Natural killer cell (primary cell): ENCODE results near the gene BIRC3. TPM values are rescaled to one million over a fixed set of nuclear protein-coding genes. Genes with fewer than 3 reads are reported as not detected.

ENCODE experiments used
- ATAC-seq, 3 donors: fragments of 150-1000 bp in 2 of 3; fragments of 200-7000 bp in 1 of 3; cut with Tn5 transposase; 1 replicate in 1 of 3; 2 replicates in 2 of 3; pipeline ENCODE4 v1.10.0; 2021; ENCODE audit warnings: mild to moderate bottlenecking in 2 of 3, moderate library complexity in 2 of 3
- DNase-seq, 2 donors: peaks; one replicate each; pipeline versions ENCODE4 v3.0.0 to v3.0.0-alpha.2; 2013 to 2021; ENCODE audit warnings: mixed read lengths in 1 of 2
- H3K27ac ChIP-seq: one replicate; pipeline ENCODE4 v1.5.1; 2013; ENCODE audit warnings: mild to moderate bottlenecking, low read length
- H3K27me3 ChIP-seq: one replicate; pipeline ENCODE4 v1.6.1; 2013; ENCODE audit warnings: low read length; ENCODE audit not compliant: control insufficient read depth, insufficient read depth
- H3K36me3 ChIP-seq: one replicate; pipeline ENCODE4 v1.6.1; 2013; ENCODE audit warnings: low read length; ENCODE audit not compliant: control insufficient read depth, insufficient read depth
- H3K4me1 ChIP-seq: one replicate; pipeline ENCODE4 v1.6.1; 2013; ENCODE audit warnings: low read length; ENCODE audit not compliant: control insufficient read depth, insufficient read depth
- H3K4me3 ChIP-seq: one replicate; pipeline ENCODE4 v1.5.1; 2013; ENCODE audit warnings: low read length
- H3K9me3 ChIP-seq: one replicate; pipeline ENCODE4 v1.6.1; 2013; ENCODE audit warnings: low read length; ENCODE audit not compliant: control insufficient read depth, insufficient read depth
- H3K27ac Mint-ChIP-seq, 2 donors: one replicate each; pipeline ENCODE4 v1.8.0; 2022; ENCODE audit warnings: mild to moderate bottlenecking in 2 of 2, mixed read lengths in 2 of 2, moderate library complexity in 1 of 2
- H3K27me3 Mint-ChIP-seq, 2 donors: one replicate each; pipeline ENCODE4 v1.8.0; 2022; ENCODE audit warnings: low read depth in 2 of 2, mixed read lengths in 2 of 2
- H3K36me3 Mint-ChIP-seq: one replicate; pipeline ENCODE4 v1.8.0; 2022; ENCODE audit warnings: mixed read lengths
- H3K4me1 Mint-ChIP-seq, 2 donors: one replicate each; pipeline ENCODE4 v1.8.0; 2022; ENCODE audit warnings: mixed read lengths in 2 of 2
- H3K4me3 Mint-ChIP-seq: one replicate; pipeline ENCODE4 v1.8.0; 2022; ENCODE audit warnings: mild to moderate bottlenecking, moderate library complexity, mixed read lengths
- H3K9me3 Mint-ChIP-seq, 2 donors: one replicate each; pipeline ENCODE4 v1.8.0; 2022; ENCODE audit warnings: mixed read lengths in 2 of 2
- CTCF ChIP-seq: fragments of 200-600 bp; IDR thresholded peaks from one replicate; pipeline ENCODE4 v1.8.0; 2022; ENCODE audit warnings: antibody characterized with exemption
- WGBS: methylation state at CpG from one replicate; pipeline ENCODE4 v1.1.7; 2013; ENCODE audit warnings: missing lambda C conversion rate; ENCODE audit not compliant: insufficient coverage; 5-methylcytosine and 5-hydroxymethylcytosine counted together
- intact Hi-C: fragments of 100-400 bp; cut with micrococcal nuclease; formaldehyde crosslinking; loops from one replicate; pipeline ENCODE4 v1.14.2; 2022
- total RNA-seq, 4 donors: library from RNA; stranded (reverse); fragments of 120-200 nt in 1 of 4; gene quantifications; one replicate each; pipeline versions ENCODE4 v1.2.3 to v1.2.4, GENCODE V29; 2013 to 2022

BIRC3 gene
- total RNA-seq, 3 donors from 2014 or later (not counting 1 experiment from before 2014, with no cell fraction given), result 14.2 to 92.3 (median 20.1) TPM

- TF ChIP-seq CTCF, result no peak
- H3K27ac Mint-ChIP-seq, result peak overlapping the region; percentile 71 to 83
- no peaks in the 10 kb centered on the region for H3K9me3 ChIP-seq
- H3K4me1 ChIP-seq, result peaks cover 17% of the 10 kb centered on the region
- peak overlapping the region; percentile 77 for H3K27ac ChIP-seq
- DNase-seq (peak in 1 of 2 donors; percentile 45), ATAC-seq (no peak)
- H3K4me3 Mint-ChIP-seq, result no peak overlapping the region
- intact Hi-C loops, result no loop called here
- WGBS, result 83% methylated on average over 1 of the region's 2 CpGs
- no peaks in the 10 kb centered on the region for H3K27me3 ChIP-seq
- H3K4me3 ChIP-seq, result no peak overlapping the region
- H3K4me1 Mint-ChIP-seq, result peaks cover 27 to 30% of the 10 kb centered on the region in 2 donors
- no peaks in the 10 kb centered on the region for H3K36me3 Mint-ChIP-seq
- no peaks in the 10 kb centered on the region for H3K36me3 ChIP-seq
- H3K27me3 Mint-ChIP-seq, result no peaks in the 10 kb centered on the region
- H3K9me3 Mint-ChIP-seq, result no peaks in the 10 kb centered on the region
These were observed 4.6 kb upstream of the BIRC3 start for GRCh38 chr11:102312667-102313066.

- Mint-ChIP-seq H3K27ac (peak overlapping the region; percentile 71 to 83), H3K36me3 (no peaks in the 10 kb centered on the region), H3K27me3 (no peaks in the 10 kb centered on the region), H3K9me3 (no peaks in the 10 kb centered on the region), H3K4me3 (peak overlapping the region; percentile 5), H3K4me1 (peaks cover 33 to 36% of the 10 kb centered on the region in 2 donors)
- Histone ChIP-seq H3K27ac (peak overlapping the region; percentile 77), H3K27me3 (no peaks in the 10 kb centered on the region), H3K4me1 (peaks cover 23% of the 10 kb centered on the region), H3K36me3 (no peaks in the 10 kb centered on the region), H3K9me3 (no peaks in the 10 kb centered on the region), H3K4me3 (peak overlapping the region; percentile 6)
- DNase-seq (peak in 1 of 2 donors; percentile 60), ATAC-seq (no peak)
- intact Hi-C loops, result no loop called here
- TF ChIP-seq CTCF, result no peak
- 58% methylated on average over 4 of the region's 4 CpGs for WGBS
These were observed 3.9 kb upstream of the BIRC3 start for GRCh38 chr11:102313238-102313940.

DNA sequence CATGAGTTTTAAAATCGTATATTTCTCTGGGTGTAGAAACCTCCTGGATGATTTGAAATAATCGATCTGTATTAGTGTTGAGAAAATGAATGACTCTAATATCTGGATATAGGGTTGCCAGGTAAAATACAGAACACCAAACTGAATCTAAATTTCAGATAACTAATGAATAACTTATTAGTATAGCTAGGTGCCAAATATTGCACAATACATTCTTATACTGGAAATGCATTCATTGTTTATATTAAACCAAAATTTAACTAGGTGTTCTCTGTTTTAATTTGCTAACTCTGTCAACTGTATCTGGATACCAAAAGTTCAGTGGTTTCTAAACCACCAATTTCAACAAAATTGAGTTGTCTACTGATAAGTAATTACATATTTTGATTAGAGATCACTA is 2.5 kb upstream of the BIRC3 start:
- DNase-seq (no peak), ATAC-seq (no peak)
- peaks cover 45 to 49% of the 10 kb centered on the region in 2 donors for H3K4me1 Mint-ChIP-seq
- no peaks in the 10 kb centered on the region for H3K36me3 Mint-ChIP-seq
- Histone ChIP-seq H3K27me3 (no peaks in the 10 kb centered on the region), H3K9me3 (no peaks in the 10 kb centered on the region), H3K4me1 (peaks cover 36% of the 10 kb centered on the region), H3K27ac (peak overlapping the region; percentile 45), H3K4me3 (no peak overlapping the region), H3K36me3 (no peaks in the 10 kb centered on the region)
- peak overlapping the region; percentile 76 to 97 for H3K27ac Mint-ChIP-seq
- WGBS, result 80% methylated on average over 1 of the region's 2 CpGs
- intact Hi-C loops, result no loop called here
- H3K9me3 Mint-ChIP-seq, result no peaks in the 10 kb centered on the region
- H3K4me3 Mint-ChIP-seq, result peak overlapping the region; percentile 6
- no peak for TF ChIP-seq CTCF
- H3K27me3 Mint-ChIP-seq, result no peaks in the 10 kb centered on the region
